B cell (primary cell): Measurements from ENCODE around the gene CYFIP2. TPM values are rescaled to one million over a fixed set of nuclear protein-coding genes. Genes with fewer than 3 reads are reported as not detected.

ENCODE experiments used
- ATAC-seq: fragments of 200-7000 bp; cut with Tn5 transposase; one replicate; pipeline ENCODE4 v1.10.0; 2021; ENCODE audit warnings: low read depth, mild to moderate bottlenecking, moderate number of reproducible peaks, moderate library complexity
- CTCF ChIA-PET: fragments of 350-600 bp; sonication (Branson Sonifier 250); formaldehyde crosslinking; loops from one replicate; lab custom pipeline; 2021; ENCODE audit warnings: antibody characterized with exemption, inconsistent platforms; lab: Charles Lee
- POLR2A ChIA-PET: fragments of 350-600 bp; sonication (Branson Sonifier 250); formaldehyde crosslinking; loops from one replicate; lab custom pipeline; 2021; ENCODE audit warnings: antibody characterized with exemption; lab: Charles Lee
- DNase-seq: peaks from one replicate; pipeline ENCODE4 v3.0.0; 2013
- H2AFZ ChIP-seq: 2 replicates; pipeline ENCODE4 v1.6.1; 2012; ENCODE audit warnings: mild to moderate bottlenecking, low read depth, low read length; ENCODE audit not compliant: insufficient read depth, poor library complexity, severe bottlenecking
- H3K27ac ChIP-seq, 2 donors: 1 replicate in 1 of 2; 2 replicates in 1 of 2; pipeline ENCODE4 v1.5.1; 2012 to 2013; ENCODE audit warnings: low read length in 2 of 2, mild to moderate bottlenecking in 2 of 2, moderate library complexity in 1 of 2
- H3K27me3 ChIP-seq, 4 experiments: fragments of 200-600 bp in 1 of 4; sonication (generic) in 1 of 4; replicated peaks in 1 of 4; 1 replicate in 2 of 4; 2 replicates in 2 of 4; pipeline versions ENCODE4 v1.6.1 to v1.7.0; 2013 to 2016; ENCODE audit warnings: low read length in 3 of 4, mild to moderate bottlenecking in 2 of 4, mixed read lengths in 1 of 4, moderate library complexity in 1 of 4; ENCODE audit not compliant: insufficient read depth in 4 of 4, control insufficient read depth in 3 of 4; ENCODE audit errors: control extremely low read depth in 1 of 4
- H3K36me3 ChIP-seq, 2 experiments: replicated peaks in 1 of 2; 1 replicate in 1 of 2; 2 replicates in 1 of 2; pipeline versions ENCODE4 v1.6.1 to v1.7.1; 2013; ENCODE audit warnings: low read length in 1 of 2; ENCODE audit not compliant: insufficient read depth in 2 of 2, control insufficient read depth in 1 of 2; ENCODE audit errors: control extremely low read depth in 1 of 2, extremely low read depth in 1 of 2
- H3K4me1 ChIP-seq, 2 donors: fragments of 200-600 bp in 1 of 2; sonication (generic) in 1 of 2; 1 replicate in 1 of 2; 2 replicates in 1 of 2; pipeline versions ENCODE4 v1.5.1 to v1.6.1; 2013 to 2017; ENCODE audit warnings: low read length in 2 of 2; ENCODE audit not compliant: control insufficient read depth in 2 of 2, insufficient read depth in 2 of 2
- H3K4me2 ChIP-seq: replicated peaks from 2 replicates; pipeline ENCODE3; 2012; ENCODE audit warnings: mild to moderate bottlenecking, low read depth, low read length; ENCODE audit not compliant: poor library complexity, severe bottlenecking
- H3K4me3 ChIP-seq, 5 experiments: fragments of 200-600 bp in 1 of 5; sonication (generic) in 1 of 5; 1 replicate in 3 of 5; 2 replicates in 2 of 5; pipeline versions ENCODE4 v1.5.1 to v1.7.0; 2011 to 2016; ENCODE audit warnings: low read length in 4 of 5, mild to moderate bottlenecking in 4 of 5, low read depth in 2 of 5, control low read depth in 1 of 5, moderate library complexity in 1 of 5; ENCODE audit not compliant: insufficient read depth in 1 of 5; ENCODE audit errors: control extremely low read depth in 1 of 5, extremely low read depth in 1 of 5
- H3K79me2 ChIP-seq: fragments of 200-600 bp; sonication (generic); one replicate; pipeline ENCODE4 v1.6.0; 2016; ENCODE audit warnings: low read length; ENCODE audit not compliant: control insufficient read depth, insufficient read depth
- H3K9ac ChIP-seq: fragments of 200-600 bp; sonication (generic); 2 replicates; pipeline ENCODE4 v1.6.1; 2017; ENCODE audit warnings: mild to moderate bottlenecking, low read length, moderate library complexity
- H3K9me3 ChIP-seq, 3 donors: one replicate each; pipeline versions ENCODE4 v1.6.1 to v1.7.1; 2013; ENCODE audit warnings: low read length in 2 of 3; ENCODE audit not compliant: control insufficient read depth in 2 of 3, insufficient read depth in 1 of 3; ENCODE audit errors: control extremely low read depth in 1 of 3
- H4K20me1 ChIP-seq: 2 replicates; pipeline ENCODE4 v1.6.0; 2012; ENCODE audit warnings: mild to moderate bottlenecking, low read length; ENCODE audit not compliant: insufficient read depth, control insufficient read depth, poor library complexity, severe bottlenecking
- H3K27ac Mint-ChIP-seq: one replicate; pipeline ENCODE4 v1.8.0; 2021; ENCODE audit warnings: mixed read lengths
- H3K27me3 Mint-ChIP-seq: one replicate; pipeline ENCODE4 v1.8.0; 2021; ENCODE audit warnings: mixed read lengths
- H3K4me1 Mint-ChIP-seq: one replicate; pipeline ENCODE4 v1.8.0; 2021; ENCODE audit warnings: mixed read lengths
- H3K4me3 Mint-ChIP-seq: one replicate; pipeline ENCODE4 v1.8.0; 2021; ENCODE audit warnings: mixed read lengths
- H3K9me3 Mint-ChIP-seq: one replicate; pipeline ENCODE4 v1.8.0; 2022; ENCODE audit warnings: mixed read lengths; ENCODE audit not compliant: insufficient read depth
- CTCF ChIP-seq: fragments of 200-600 bp; IDR thresholded peaks from one replicate; pipeline ENCODE4 v1.8.0; 2022; ENCODE audit warnings: antibody characterized with exemption, mild to moderate bottlenecking
- EZH2 ChIP-seq: IDR thresholded peaks from 2 replicates; pipeline ENCODE4 v1.6.1; 2012; ENCODE audit warnings: borderline replicate concordance, low read depth, mild to moderate bottlenecking, moderate library complexity, low read length; ENCODE audit not compliant: insufficient read depth, poor library complexity, severe bottlenecking
- WGBS: methylation state at CpG from one replicate; pipeline ENCODE4 v1.1.5; 2013; ENCODE audit warnings: missing lambda C conversion rate; ENCODE audit not compliant: insufficient coverage; 5-methylcytosine and 5-hydroxymethylcytosine counted together
- intact Hi-C: fragments of 100-400 bp; cut with micrococcal nuclease; formaldehyde crosslinking; loops from one replicate; pipeline ENCODE4 v1.10.0; 2022
- polyA plus RNA-seq: library from polyadenylated mRNA; depleted of rRNA; stranded (reverse); fragments of >200 nt; gene quantifications from 2 replicates; pipeline ENCODE4 v1.2.3, GENCODE V29; 2012
- total RNA-seq, 2 donors: library from RNA; stranded (reverse); fragments of 120-200 nt in 1 of 2; gene quantifications; 1 replicate in 1 of 2; 2 replicates in 1 of 2; pipeline versions ENCODE4 v1.2.3 to v1.2.4, GENCODE V29; 2013 to 2022

The CYFIP2 gene
- total and polyA plus RNA-seq, 2 donors (not counting 1 experiment from before 2014, with no cell fraction given), result 231 to 663 TPM

- Mint-ChIP-seq H3K9me3 (peaks cover 5% of the 10 kb centered on the region), H3K4me1 (peaks cover 45% of the 10 kb centered on the region), H3K27me3 (no peaks in the 10 kb centered on the region), H3K4me3 (no peak overlapping the region), H3K27ac (peak overlapping the region; percentile 35)
- H3K4me3 ChIP-seq, result no peak overlapping the region
- ATAC-seq (no peak), DNase-seq (no peak)
- no peak overlapping the region for H3K4me2 ChIP-seq
- no peak overlapping the region for H2AFZ ChIP-seq
- H3K4me1 ChIP-seq, result peaks cover 11 to 21% of the 10 kb centered on the region in 2 donors
- intact Hi-C loops, result loop anchor here (2.0 kb wide), 2 partner anchors 16 to 38 kb away; no protein-coding TSS in a partner anchor
- TF ChIP-seq CTCF (no peak), EZH2 (no peak)
- 100% methylated on average over 4 of the region's 6 CpGs for WGBS
- no peaks in the 10 kb centered on the region for H3K27me3 ChIP-seq
- peaks cover 84% of the 10 kb centered on the region for H3K79me2 ChIP-seq
- no peak overlapping the region for H3K9ac ChIP-seq
- peaks cover 0 to 7% (median 5%) of the 10 kb centered on the region in 3 donors for H3K9me3 ChIP-seq
- peaks cover 28% of the 10 kb centered on the region for H4K20me1 ChIP-seq
- ChIA-PET POLR2A (interaction anchor here (0.9 kb wide), 1 partner anchor 17 kb away, joined by 4 read pairs; no protein-coding TSS in a partner anchor), CTCF (interaction anchor here (0.8 to 1.7 kb wide), 3 partner anchors 13 to 23 kb away, joined by 3 to 6 read pairs (median 3); no protein-coding TSS in a partner anchor)
- H3K36me3 ChIP-seq, result peaks cover 28 to 91% of the 10 kb centered on the region in 2 experiments
- peak overlapping the region; percentile 72 for H3K27ac ChIP-seq
Measured at GRCh38 chr5:157290156-157290980, 24.4 kb downstream of the CYFIP2 start.
